ENCODE data around the gene VTI1A.

DNA sequence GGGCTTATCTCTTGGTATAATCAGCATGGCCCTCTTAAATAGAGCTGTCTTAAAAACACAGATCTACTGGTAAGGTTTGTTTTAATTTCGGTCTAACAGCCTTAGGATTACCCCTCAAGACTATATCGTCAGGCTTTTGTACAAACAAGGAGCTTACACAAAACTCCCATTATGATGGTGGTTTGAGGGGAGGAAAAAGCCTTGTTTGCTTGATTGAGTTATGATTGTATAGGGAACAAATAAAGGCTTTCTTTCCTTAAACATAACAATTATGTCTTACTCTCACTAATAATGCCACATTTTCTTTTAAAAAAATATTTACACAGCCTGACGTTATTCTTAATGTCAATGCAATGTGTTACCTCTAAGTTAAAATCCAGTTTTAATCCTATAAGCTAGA lies 314.2 kb downstream of the VTI1A start:
- TF ChIP-seq, protein P1, sequence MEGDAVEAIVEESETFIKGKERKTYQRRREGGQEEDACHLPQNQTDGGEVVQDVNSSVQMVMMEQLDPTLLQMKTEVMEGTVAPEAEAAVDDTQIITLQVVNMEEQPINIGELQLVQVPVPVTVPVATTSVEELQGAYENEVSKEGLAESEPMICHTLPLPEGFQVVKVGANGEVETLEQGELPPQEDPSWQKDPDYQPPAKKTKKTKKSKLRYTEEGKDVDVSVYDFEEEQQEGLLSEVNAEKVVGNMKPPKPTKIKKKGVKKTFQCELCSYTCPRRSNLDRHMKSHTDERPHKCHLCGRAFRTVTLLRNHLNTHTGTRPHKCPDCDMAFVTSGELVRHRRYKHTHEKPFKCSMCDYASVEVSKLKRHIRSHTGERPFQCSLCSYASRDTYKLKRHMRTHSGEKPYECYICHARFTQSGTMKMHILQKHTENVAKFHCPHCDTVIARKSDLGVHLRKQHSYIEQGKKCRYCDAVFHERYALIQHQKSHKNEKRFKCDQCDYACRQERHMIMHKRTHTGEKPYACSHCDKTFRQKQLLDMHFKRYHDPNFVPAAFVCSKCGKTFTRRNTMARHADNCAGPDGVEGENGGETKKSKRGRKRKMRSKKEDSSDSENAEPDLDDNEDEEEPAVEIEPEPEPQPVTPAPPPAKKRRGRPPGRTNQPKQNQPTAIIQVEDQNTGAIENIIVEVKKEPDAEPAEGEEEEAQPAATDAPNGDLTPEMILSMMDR (IDR thresholded peaks at IDR 0.05; ENCODE audit: poor library complexity, severe bottlenecking), result no peak
- TF ChIP-seq SMC3 (conservative IDR thresholded peaks at IDR 0.05; ENCODE audit: poor library complexity) (no peak), MXI1 (conservative IDR thresholded peaks at IDR 0.05; ENCODE audit: poor library complexity, severe bottlenecking) (no peak), RAD21 (conservative IDR thresholded peaks at IDR 0.05) (no peak), EZH2 (IDR thresholded peaks at IDR 0.05; ENCODE audit: borderline replicate concordance, insufficient read depth, low read length, poor library complexity, severe bottlenecking) (no peak), EP300 (conservative IDR thresholded peaks at IDR 0.05; ENCODE audit: poor library complexity, severe bottlenecking) (no peak)
- TF ChIP-seq, protein P2, sequence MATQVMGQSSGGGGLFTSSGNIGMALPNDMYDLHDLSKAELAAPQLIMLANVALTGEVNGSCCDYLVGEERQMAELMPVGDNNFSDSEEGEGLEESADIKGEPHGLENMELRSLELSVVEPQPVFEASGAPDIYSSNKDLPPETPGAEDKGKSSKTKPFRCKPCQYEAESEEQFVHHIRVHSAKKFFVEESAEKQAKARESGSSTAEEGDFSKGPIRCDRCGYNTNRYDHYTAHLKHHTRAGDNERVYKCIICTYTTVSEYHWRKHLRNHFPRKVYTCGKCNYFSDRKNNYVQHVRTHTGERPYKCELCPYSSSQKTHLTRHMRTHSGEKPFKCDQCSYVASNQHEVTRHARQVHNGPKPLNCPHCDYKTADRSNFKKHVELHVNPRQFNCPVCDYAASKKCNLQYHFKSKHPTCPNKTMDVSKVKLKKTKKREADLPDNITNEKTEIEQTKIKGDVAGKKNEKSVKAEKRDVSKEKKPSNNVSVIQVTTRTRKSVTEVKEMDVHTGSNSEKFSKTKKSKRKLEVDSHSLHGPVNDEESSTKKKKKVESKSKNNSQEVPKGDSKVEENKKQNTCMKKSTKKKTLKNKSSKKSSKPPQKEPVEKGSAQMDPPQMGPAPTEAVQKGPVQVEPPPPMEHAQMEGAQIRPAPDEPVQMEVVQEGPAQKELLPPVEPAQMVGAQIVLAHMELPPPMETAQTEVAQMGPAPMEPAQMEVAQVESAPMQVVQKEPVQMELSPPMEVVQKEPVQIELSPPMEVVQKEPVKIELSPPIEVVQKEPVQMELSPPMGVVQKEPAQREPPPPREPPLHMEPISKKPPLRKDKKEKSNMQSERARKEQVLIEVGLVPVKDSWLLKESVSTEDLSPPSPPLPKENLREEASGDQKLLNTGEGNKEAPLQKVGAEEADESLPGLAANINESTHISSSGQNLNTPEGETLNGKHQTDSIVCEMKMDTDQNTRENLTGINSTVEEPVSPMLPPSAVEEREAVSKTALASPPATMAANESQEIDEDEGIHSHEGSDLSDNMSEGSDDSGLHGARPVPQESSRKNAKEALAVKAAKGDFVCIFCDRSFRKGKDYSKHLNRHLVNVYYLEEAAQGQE (IDR thresholded peaks at IDR 0.05; ENCODE audit: borderline replicate concordance), result no peak
